ENCODE measurements around the gene LYVE1.

GRCh38 chr11:10565493-10565892 lies 3.0 kb downstream of the LYVE1 start:
- TF ChIP-seq POLR2A (IDR thresholded peaks at IDR 0.05) (no peak), CTCF (IDR thresholded peaks at IDR 0.05) (no peak), EP300 (IDR thresholded peaks at IDR 0.05) (no peak)
